PC-9 (cell line): ENCODE results near the gene AK3.

Source experiments
- EZH2 ChIP-seq: fragments of 200-600 bp; sonication (generic); IDR thresholded peaks from 2 replicates; pipeline ENCODE4 v1.8.0; 2017; ENCODE audit warnings: antibody characterized with exemption, low read depth
- TF ChIP-seq, protein P1 (sequence below): fragments of 200-600 bp; sonication (generic); conservative IDR thresholded peaks from 2 replicates; pipeline ENCODE4 v1.6.1; 2017; ENCODE audit warnings: mixed run types, antibody characterized with exemption, mild to moderate bottlenecking, moderate library complexity

DNA sequence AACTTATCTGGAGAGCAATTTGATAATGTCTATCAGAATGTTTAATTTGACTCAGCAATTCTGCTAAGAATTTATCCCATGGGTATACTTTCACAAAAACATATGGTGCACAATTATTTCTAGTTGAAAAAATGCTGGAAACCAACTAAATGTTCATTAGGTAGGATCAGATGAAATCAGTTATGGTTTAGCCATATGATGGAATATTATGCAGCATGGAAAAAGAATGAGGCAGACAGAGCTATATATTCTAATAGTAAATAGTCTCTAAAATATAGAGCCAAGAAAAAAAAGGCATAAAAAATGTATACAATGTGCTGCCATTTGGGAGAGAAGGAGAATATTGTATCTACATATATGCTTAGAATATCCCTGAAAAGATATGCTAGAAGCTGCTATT is 71.1 kb downstream of the AK3 start:
- TF ChIP-seq, protein P1, sequence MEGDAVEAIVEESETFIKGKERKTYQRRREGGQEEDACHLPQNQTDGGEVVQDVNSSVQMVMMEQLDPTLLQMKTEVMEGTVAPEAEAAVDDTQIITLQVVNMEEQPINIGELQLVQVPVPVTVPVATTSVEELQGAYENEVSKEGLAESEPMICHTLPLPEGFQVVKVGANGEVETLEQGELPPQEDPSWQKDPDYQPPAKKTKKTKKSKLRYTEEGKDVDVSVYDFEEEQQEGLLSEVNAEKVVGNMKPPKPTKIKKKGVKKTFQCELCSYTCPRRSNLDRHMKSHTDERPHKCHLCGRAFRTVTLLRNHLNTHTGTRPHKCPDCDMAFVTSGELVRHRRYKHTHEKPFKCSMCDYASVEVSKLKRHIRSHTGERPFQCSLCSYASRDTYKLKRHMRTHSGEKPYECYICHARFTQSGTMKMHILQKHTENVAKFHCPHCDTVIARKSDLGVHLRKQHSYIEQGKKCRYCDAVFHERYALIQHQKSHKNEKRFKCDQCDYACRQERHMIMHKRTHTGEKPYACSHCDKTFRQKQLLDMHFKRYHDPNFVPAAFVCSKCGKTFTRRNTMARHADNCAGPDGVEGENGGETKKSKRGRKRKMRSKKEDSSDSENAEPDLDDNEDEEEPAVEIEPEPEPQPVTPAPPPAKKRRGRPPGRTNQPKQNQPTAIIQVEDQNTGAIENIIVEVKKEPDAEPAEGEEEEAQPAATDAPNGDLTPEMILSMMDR: no peak
- TF ChIP-seq EZH2: no peak
